Transverse colon (tissue), 4 donors: ENCODE results near the gene LRRC8D. TPM values are rescaled to one million over a fixed set of nuclear protein-coding genes. Genes with fewer than 3 reads are reported as not detected.

ENCODE experiments used
- DNase-seq: peaks from one replicate; pipeline ENCODE4 v3.0.0-alpha.2; 2019
- H3K27ac ChIP-seq, 4 donors: fragments of 200-600 bp; sonication (generic); 2 replicates each; pipeline ENCODE4 v1.5.1; 2016 to 2018; ENCODE audit warnings: inconsistent platforms in 4 of 4
- H3K27me3 ChIP-seq: fragments of 200-600 bp; sonication (generic); 2 replicates; pipeline ENCODE4 v1.5.1; 2017; ENCODE audit warnings: inconsistent platforms
- H3K36me3 ChIP-seq, 4 donors: fragments of 200-600 bp; sonication (generic); 2 replicates each; pipeline ENCODE4 v1.5.1; 2017 to 2019; ENCODE audit warnings: inconsistent platforms in 4 of 4
- H3K4me1 ChIP-seq, 4 donors: fragments of 200-600 bp; sonication (generic); 2 replicates each; pipeline ENCODE4 v1.5.1; 2017 to 2020; ENCODE audit warnings: inconsistent platforms in 4 of 4
- H3K4me3 ChIP-seq, 4 donors: fragments of 200-600 bp; sonication (generic); 1 replicate in 1 of 4; 2 replicates in 3 of 4; pipeline versions ENCODE4 v1.5.1 to v1.6.1; 2017 to 2019; ENCODE audit warnings: inconsistent platforms in 4 of 4
- H3K9me3 ChIP-seq, 2 donors: fragments of 200-600 bp; sonication (generic); 2 replicates each; pipeline ENCODE4 v1.5.1; 2017 to 2019; ENCODE audit warnings: inconsistent platforms in 2 of 2
- CTCF ChIP-seq, 5 experiments: fragments of 200-600 bp in 3 of 5; fragments of 450-650 bp in 2 of 5; sonication (generic) in 3 of 5; IDR thresholded peaks; 1 replicate in 2 of 5; 2 replicates in 3 of 5; pipeline ENCODE4 v1.5.1; 2016 to 2017; ENCODE audit warnings: antibody characterized with exemption in 5 of 5, inconsistent platforms in 3 of 5, mild to moderate bottlenecking in 2 of 5, moderate library complexity in 1 of 5
- EP300 ChIP-seq: sonication (generic); formaldehyde crosslinking; IDR thresholded peaks from one replicate; pipeline ENCODE4 v1.6.1; 2017; ENCODE audit warnings: antibody characterized with exemption, low read depth
- POLR2A ChIP-seq: fragments of 450-650 bp; IDR thresholded peaks from one replicate; pipeline ENCODE4 v1.6.1; 2016; ENCODE audit warnings: antibody characterized with exemption, mild to moderate bottlenecking, moderate library complexity
- POLR2AphosphoS5 ChIP-seq, 3 donors: sonication (generic); formaldehyde crosslinking; IDR thresholded peaks; one replicate each; pipeline ENCODE4 v1.6.1; 2016; ENCODE audit warnings: antibody characterized with exemption in 3 of 3
- WGBS, 2 donors: methylation state at CpG; one replicate each; pipeline ENCODE4 v1.1.5; 2018; ENCODE audit warnings: low coverage in 1 of 2; 5-methylcytosine and 5-hydroxymethylcytosine counted together
- in situ Hi-C, 4 donors: fragments of 200-750 bp; cut with MboI; loops; one replicate each; pipeline versions ENCODE4 v1.15.0 to v1.15.1; 2017; ENCODE audit warnings: low sequenced_read_pairs in 3 of 4, low pct_ligation_motif_present in 1 of 4, low pct_unique_long_range_greater_than_20kb in 1 of 4
- intact Hi-C: fragments of 100-400 bp; cut with DNase I; formaldehyde crosslinking; loops from one replicate; pipeline ENCODE4 v1.15.1; 2023; ENCODE audit warnings: low total_unique reads
- total RNA-seq, 4 donors: library from RNA; depleted of rRNA; stranded (reverse); fragments of >200 nt; gene quantifications; one replicate each; pipeline ENCODE4 v1.1.0, GENCODE V29; 2016

LRRC8D gene
- total RNA-seq, 4 donors from 2014 or later = 8.2 to 81.5 (median 52.4) TPM

GRCh38 chr1:89834083-89834704 lies 13.4 kb downstream of the LRRC8D start:
- 78% methylated on average over 3 of the region's 3 CpGs for WGBS, 2 donors
- Histone ChIP-seq H3K36me3 (no peaks in the 10 kb centered on the region), H3K4me1 (peaks cover 4 to 24% (median 9%) of the 10 kb centered on the region in 4 donors), H3K27ac (no peak overlapping the region), H3K4me3 (no peak overlapping the region), H3K27me3 (no peaks in the 10 kb centered on the region), H3K9me3 (no peaks in the 10 kb centered on the region)
- no peak for DNase-seq
- intact Hi-C loops = no loop called here
- TF ChIP-seq POLR2A = no peak
- TF ChIP-seq POLR2AphosphoS5 (IDR thresholded peaks at IDR 0.05) = no peak
- in situ Hi-C loops = no loop called here

- WGBS, 2 donors = 78 to 83% methylated on average over 8 of the region's 8 CpGs
- no peak for DNase-seq
- Histone ChIP-seq H3K4me3 (no peak overlapping the region), H3K27ac (no peak overlapping the region), H3K36me3 (no peaks in the 10 kb centered on the region), H3K9me3 (no peaks in the 10 kb centered on the region), H3K4me1 (peaks cover 4 to 25% (median 9%) of the 10 kb centered on the region in 4 donors), H3K27me3 (no peaks in the 10 kb centered on the region)
- in situ Hi-C loops = no loop called here
- intact Hi-C loops = no loop called here
- TF ChIP-seq POLR2AphosphoS5 (IDR thresholded peaks at IDR 0.05) = no peak
- no peak for TF ChIP-seq CTCF (IDR thresholded peaks at IDR 0.05)
Measured at GRCh38 chr1:89836252-89837035, 15.6 kb downstream of the LRRC8D start.

DNA sequence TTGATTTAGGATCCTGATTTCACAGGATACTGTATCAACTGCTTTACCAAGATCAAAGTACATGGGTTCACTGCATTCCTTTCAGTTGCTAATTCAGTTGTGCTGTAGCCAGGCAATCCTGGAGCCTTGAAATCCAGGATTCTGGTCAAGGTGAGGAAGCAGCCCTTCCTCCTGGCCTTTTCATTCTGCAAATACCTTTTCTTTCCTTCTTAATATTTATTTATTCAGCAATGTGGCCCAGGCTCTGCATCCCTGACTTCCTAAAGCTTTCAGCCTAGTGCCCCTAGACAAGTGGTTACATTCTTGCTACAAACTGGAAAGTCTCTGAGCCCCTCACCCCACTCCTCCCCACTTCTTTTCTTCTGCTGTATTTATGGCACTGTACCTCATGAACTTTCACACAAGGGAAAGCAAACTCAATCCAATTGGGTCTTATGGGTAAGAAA lies 16.2 kb downstream of the LRRC8D start:
- no peaks in the 10 kb centered on the region for H3K9me3 ChIP-seq
- DNase-seq = no peak
- H3K4me3 ChIP-seq = no peak overlapping the region
- intact Hi-C loops = no loop called here
- H3K27ac ChIP-seq = no peak overlapping the region
- no peaks in the 10 kb centered on the region for H3K27me3 ChIP-seq
- H3K36me3 ChIP-seq = no peaks in the 10 kb centered on the region
- peaks cover 4 to 31% (median 9%) of the 10 kb centered on the region in 4 donors for H3K4me1 ChIP-seq
- TF ChIP-seq CTCF (IDR thresholded peaks at IDR 0.05) = no peak
- no peak for TF ChIP-seq EP300
- TF ChIP-seq POLR2AphosphoS5 (IDR thresholded peaks at IDR 0.05) = no peak
- no peak for TF ChIP-seq POLR2A
- in situ Hi-C loops = no loop called here

DNA sequence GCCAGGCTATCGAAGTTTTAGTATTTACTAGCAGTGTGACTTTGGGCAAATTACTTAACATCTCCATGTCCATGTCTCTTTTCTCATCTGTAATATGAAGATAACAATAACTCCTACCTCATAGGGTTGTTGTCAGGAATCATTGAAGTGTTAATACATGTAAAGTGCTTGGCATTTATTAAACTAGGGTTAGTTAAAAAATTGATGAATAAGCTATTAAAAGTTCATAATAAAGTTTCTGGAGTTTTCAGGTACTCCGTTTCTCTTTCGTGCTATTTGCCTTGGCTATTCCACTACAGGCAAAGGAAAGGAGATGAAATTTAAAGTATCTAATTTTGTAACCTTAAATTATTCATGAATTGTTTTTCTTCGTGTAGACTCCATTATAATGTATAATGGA lies 16.7 kb downstream of the LRRC8D start:
- intact Hi-C loops (no loop called here), in situ Hi-C loops (no loop called here)
- H3K4me1 ChIP-seq = peaks cover 7 to 34% (median 10%) of the 10 kb centered on the region in 4 donors
- DNase-seq = no peak
- TF ChIP-seq EP300 (no peak), CTCF (IDR thresholded peaks at IDR 0.05) (no peak), POLR2AphosphoS5 (IDR thresholded peaks at IDR 0.05) (no peak), POLR2A (no peak)
- H3K4me3 ChIP-seq = no peak overlapping the region
- 87 to 95% methylated on average over 3 to 4 of the region's 4 CpGs for WGBS, 2 donors
- no peaks in the 10 kb centered on the region for H3K27me3 ChIP-seq
- no peaks in the 10 kb centered on the region for H3K36me3 ChIP-seq
- H3K9me3 ChIP-seq = no peaks in the 10 kb centered on the region
- no peak overlapping the region for H3K27ac ChIP-seq
